NCI-H345 (cell line): ENCODE measurements around the gene CRYAB.
"Not testable (repeated sequence)": the region's sequence is repeated elsewhere in the genome, so short reads cannot be mapped to it uniquely, and the experiment has no call there.

Experiments used
- DNase-seq: peaks from one replicate; lab custom pipeline; 2025; lab: John Stamatoyannopoulos, UW

Gene CRYAB

GRCh38 chr11:111908639-111909305 lies 2.8 kb downstream of the CRYAB start:
- DNase-seq, result no peak

DNA sequence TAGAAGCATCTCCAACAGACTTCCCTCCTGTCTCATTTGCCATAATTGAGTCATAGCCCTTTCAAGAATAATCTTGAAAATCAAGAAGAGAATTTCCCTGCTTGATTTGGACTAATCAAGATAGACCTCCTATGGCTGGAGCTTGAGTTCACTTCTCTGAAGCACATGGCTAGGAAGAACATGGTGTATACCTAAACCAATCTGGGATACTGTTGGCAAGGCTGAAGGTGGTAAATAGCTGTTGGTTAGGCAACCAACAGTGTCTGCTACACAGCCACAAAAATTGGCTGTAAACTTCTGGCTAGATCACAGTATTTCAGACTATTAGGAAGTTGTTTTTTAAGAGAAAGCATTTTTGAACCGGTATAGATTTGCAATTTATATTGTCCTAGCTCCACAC lies 4.9 kb downstream of the CRYAB start:
- no peak for DNase-seq

DNA sequence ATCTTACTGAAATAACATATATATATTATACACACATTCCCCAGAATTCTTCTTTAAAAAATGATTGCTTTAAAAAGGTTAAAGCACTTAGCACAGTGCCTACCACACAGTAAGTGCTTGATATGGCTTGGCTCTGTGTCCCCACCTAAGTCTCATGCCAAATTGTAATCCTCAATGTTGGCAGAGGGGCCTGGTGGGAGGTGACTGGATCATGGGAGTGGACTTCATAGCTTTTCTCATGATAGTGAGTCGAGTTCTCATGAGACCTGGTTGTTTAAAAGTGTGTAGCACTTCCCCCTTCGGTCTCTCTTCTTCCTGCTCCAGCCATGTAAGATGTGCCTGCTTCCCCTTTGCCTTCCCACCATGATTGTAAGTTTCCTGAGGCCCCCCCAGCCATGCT lies 6.2 kb downstream of the CRYAB start:
- DNase-seq, result no peak

GRCh38 chr11:111886844-111887243 lies 24.7 kb downstream of the CRYAB start:
- DNase-seq, result no peak

- DNase-seq, result no peak
These were observed 25.5 kb downstream of the CRYAB start for GRCh38 chr11:111886032-111886431.

DNA sequence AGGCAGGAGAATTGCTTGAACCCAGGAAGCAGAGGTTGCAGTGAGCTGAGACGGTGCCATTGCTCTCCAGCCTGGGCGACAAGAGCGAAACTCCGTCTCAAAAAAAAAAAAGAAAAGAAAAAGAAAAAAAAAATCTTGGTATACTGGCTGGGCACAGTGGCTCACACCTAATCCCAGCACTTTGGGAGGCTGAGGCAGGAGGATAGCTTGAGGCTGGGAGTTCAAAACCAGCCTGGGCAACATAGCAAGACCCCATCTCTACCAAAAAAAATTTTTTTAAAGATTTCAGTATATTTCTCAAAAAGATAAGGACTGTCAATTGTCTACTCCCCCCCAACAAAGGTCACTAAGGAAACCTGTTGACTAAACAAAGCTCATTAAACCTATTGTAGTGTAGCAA lies 26.5 kb downstream of the CRYAB start:
- not testable (repeated sequence) for DNase-seq

DNA sequence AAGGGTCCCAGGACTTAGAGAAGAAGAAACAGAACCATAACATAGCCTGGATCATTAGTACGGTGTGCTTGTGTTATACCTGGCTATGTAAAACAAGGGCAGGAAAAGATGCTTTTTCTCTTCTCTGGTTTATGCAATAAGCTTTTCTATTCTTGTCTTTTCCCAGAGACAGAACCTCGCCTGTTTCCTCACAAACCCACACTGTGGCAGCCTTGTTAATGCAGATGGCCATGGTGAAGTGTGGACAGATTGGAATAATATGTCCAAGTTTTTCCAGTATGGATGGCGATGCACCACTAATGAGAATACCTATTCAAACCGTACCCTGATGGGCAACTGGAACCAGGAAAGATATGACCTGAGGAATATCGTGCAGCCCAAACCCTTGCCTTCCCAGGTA lies 29.4 kb downstream of the CRYAB start:
- DNase-seq, result no peak

DNA sequence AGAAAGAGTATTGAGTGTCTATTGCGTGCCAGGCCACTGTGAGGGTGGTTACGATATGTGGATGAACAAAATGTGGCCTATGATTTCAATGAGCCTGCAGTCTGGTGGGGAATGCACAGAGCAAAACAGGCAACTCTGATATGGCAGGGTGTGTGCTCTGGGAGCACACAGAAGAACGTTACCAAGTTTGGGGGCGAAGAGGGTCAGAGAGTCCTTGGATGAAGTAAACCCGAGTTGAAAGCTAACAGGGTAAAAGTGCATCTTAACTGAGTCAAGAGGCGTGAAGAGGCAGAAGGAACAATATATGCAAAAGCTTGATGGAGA lies 32.0 kb downstream of the CRYAB start:
- no peak for DNase-seq

DNA sequence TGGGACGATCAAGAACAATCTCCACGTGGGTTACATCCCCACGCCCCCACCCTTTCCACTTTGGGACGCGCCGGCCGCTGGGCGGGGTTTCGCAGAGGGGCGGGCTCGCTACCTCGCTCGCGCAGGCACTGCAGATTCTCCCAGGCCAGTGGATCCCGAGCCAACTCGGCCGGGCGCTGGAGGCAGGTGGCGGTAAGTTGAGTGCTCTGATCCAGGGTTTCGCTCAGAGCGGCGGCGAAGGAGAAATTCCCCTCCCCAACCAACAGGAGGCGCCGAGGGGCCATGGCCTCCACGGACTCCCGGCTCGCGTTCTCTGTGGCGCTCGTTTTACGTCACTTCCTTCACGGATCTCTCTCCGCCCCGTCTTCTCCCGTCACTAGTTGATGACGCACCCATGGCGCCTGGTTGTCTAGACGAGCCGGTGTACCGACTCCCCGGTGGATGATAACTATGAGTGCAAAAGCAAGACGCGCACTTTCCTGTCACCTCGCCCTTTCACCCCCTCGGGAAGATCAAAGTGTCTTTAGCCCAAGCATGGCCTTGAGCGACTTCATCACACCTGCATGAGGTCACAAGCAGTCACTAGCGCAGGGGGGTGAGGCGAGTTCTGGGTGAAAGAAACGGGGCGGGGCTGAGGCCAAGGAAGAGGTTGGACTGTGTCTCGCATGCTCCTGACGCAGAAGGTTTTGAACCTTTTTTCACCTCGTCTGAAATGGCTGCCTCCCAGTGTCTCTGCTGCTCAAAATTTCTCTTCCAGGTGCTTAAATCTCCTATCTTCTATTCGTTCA lies 32.5 kb downstream of the CRYAB start, which contains the start of the genes CFAP68 and FDXACB1:
Gene CFAP68, plus strand, starts transcription at position 693 of the 788 bp plus-strand sequence. Its CDS starts 20 bp downstream, at position 713.
Gene FDXACB1, minus strand, starts transcription at position 317 of the 788 bp plus-strand sequence. Its CDS starts 33 bp downstream, at position 284.
- peak; percentile 98 for DNase-seq

DNA sequence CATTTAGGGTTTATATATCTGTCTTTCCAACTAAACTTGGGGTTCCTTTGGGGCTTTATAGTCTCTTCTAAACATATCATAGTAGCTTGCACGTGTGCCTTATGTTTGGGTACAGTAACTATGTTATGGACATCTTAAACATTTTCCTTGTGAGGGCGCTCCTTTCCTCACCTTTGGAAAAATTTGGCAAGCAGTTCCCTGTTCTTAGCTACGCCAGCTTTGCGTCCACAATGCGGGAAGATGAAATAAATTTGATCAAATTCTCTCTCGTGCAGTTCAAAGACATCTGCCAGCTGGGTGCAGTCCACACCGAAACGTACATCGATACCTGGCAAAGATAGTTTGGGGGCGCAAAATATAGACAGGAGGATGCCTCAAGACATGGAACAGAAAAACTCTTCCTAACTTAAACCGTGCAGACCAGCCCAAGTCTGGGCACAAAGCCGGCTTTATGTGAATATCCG lies 33.2 kb downstream of the CRYAB start:
- DNase-seq, result peak; percentile 57

- DNase-seq, result no peak
These were observed 39.8 kb downstream of the CRYAB start for GRCh38 chr11:111871693-111872161.

GRCh38 chr11:111870886-111871692 lies 40.5 kb downstream of the CRYAB start, which contains the start of gene ALG9:
Gene ALG9, minus strand, starts transcription at chr11:111871581. Its CDS starts 99 bp downstream, at chr11:111871482.
- peak; percentile 74 for DNase-seq

DNA sequence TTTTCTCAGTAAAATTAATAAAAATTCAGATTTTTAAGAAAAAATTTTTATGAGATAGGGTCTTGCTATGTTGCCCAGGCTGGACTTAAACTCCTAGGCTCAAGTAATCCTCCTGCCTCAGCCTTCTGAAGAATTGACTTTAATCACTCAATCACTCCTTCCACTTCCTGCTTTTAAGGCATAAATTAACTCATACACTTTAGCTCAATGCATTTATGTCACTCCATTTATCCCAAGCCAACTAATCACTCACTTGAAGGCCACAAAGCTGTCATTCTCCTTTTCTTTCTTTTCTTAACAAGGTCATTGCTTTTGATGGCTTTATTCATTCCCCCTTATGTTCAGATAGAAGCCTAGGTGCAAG lies 41.1 kb downstream of the CRYAB start:
- DNase-seq, result no peak

DNA sequence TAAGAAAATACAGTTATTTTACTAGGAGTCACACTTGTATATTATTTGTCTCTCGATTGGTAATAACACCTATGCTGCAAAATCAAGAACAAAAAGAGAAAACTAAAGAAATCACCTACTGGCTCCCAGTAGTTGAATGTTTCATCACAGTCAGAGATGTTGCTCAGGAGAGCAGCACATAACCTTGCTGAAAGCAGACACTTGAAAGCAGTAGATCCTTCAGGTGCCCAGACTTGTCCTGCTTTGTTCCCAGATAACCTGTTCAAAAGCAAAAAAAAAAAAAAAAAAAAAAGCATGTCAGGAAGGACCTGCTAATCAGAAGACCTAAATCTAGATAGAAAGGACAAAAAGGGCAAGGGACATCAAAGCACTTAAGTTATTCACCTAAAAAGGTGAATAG lies 41.5 kb downstream of the CRYAB start:
- no peak for DNase-seq

GRCh38 chr11:111860257-111860656 lies 51.3 kb downstream of the CRYAB start:
- no peak for DNase-seq
